Memory B cell (primary cell): Measurements from ENCODE around the gene PODXL2.
"Not testable (repeated sequence)": the region's sequence is repeated elsewhere in the genome, so short reads cannot be mapped to it uniquely, and the experiment has no call there.

ENCODE experiments used
- ATAC-seq: fragments of 150-1000 bp; cut with Tn5 transposase; 2 replicates; pipeline ENCODE4 v1.10.0; 2021; ENCODE audit warnings: low read depth, mild to moderate bottlenecking, moderate library complexity
- DNase-seq, 2 donors: peaks; one replicate each; pipeline ENCODE4 v3.0.0; 2022; ENCODE audit warnings: low spot score in 2 of 2
- H3K27ac Mint-ChIP-seq: one replicate; pipeline ENCODE4 v1.8.0; 2022; ENCODE audit warnings: mild to moderate bottlenecking, moderate library complexity, mixed read lengths
- H3K27me3 Mint-ChIP-seq: one replicate; pipeline ENCODE4 v1.8.0; 2022; ENCODE audit warnings: mixed read lengths
- H3K36me3 Mint-ChIP-seq: one replicate; pipeline ENCODE4 v1.8.0; 2022; ENCODE audit warnings: mild to moderate bottlenecking, mixed read lengths
- H3K4me1 Mint-ChIP-seq: one replicate; pipeline ENCODE4 v1.8.0; 2022; ENCODE audit warnings: mixed read lengths
- H3K4me3 Mint-ChIP-seq: one replicate; pipeline ENCODE4 v1.8.0; 2022; ENCODE audit warnings: mild to moderate bottlenecking, moderate library complexity, mixed read lengths
- H3K9me3 Mint-ChIP-seq: one replicate; pipeline ENCODE4 v1.8.0; 2022; ENCODE audit warnings: mixed read lengths

The PODXL2 gene

DNA sequence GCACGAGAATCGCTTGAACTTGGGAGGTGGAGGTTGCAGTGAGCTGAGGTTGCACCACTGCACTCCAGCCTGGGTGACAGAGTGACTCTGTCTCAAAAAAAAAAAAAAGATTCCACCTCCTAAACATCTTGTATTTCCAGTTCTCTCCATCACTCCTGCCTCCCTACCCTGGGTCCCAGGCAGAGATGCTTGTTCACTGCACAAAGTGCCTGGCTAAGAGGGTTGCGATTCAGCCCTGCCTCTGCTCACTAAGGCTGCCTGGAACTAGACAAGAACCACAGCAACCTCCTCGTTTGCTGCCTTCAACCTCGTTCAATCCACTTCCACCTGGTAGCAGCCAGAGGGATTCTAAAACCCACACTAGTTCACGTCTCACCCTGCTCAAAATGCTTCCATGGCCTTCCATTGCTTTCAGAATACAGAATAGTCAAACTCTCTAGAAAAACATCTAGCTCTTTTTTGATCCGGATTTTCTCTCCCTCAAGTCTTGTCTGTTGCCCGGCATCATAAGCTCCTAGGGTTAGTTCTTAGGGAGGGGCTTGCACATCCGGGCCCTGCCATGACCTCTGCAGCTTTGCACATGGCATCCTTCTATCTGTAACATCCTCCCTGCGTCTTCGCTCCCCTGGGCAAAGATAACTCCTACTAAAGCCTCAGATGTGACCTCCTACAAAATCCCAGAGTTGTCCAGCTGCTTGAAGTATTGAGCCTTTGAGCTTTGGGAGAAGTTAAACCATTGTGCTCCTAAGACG lies 31.8 kb upstream of the PODXL2 start:
- Mint-ChIP-seq H3K36me3 (peaks cover 2% of the 10 kb centered on the region), H3K27ac (peak overlapping the region; percentile 83), H3K4me3 (peak overlapping the region; percentile 84), H3K4me1 (peaks cover 15% of the 10 kb centered on the region), H3K27me3 (no peaks in the 10 kb centered on the region), H3K9me3 (no peaks in the 10 kb centered on the region)
- DNase-seq (no peak), ATAC-seq (no peak)

DNA sequence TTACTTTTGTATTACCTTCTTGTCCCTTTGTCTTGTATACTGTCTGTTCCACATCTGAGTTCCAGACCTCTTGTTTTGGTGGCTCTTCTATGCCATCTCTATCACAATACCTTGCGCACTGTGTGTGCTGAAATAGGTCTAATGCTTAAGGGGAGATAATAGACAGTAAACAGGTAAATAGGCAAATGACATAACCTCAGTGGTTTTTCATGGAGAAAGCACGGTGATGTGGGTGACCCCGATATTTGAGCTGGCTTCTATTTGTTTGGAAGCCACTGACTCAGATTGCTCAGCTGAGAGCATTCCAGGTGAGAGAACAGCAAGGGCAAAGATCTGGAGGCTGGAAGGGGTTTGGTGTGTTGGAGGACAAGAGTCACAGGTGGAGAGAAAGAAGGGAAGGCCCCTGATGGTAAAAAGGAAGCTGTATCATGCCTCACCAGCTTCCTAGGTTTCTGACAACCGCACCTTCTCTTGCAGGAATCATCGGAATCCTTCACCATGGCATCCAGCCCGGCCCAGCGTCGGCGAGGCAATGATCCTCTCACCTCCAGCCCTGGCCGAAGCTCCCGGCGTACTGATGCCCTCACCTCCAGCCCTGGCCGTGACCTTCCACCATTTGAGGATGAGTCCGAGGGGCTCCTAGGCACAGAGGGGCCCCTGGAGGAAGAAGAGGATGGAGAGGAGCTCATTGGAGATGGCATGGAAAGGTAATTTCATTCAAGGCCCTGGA lies 30.0 kb upstream of the PODXL2 start:
- Mint-ChIP-seq H3K4me1 (peaks cover 16% of the 10 kb centered on the region), H3K9me3 (no peaks in the 10 kb centered on the region), H3K27me3 (no peaks in the 10 kb centered on the region), H3K27ac (peak overlapping the region; percentile 83), H3K4me3 (peak overlapping the region; percentile 84), H3K36me3 (peaks cover 5% of the 10 kb centered on the region)
- DNase-seq (no peak), ATAC-seq (no peak)

- ATAC-seq (no peak), DNase-seq (no peak)
- no peak overlapping the region for H3K4me3 Mint-ChIP-seq
- H3K27me3 Mint-ChIP-seq = no peaks in the 10 kb centered on the region
- H3K9me3 Mint-ChIP-seq = no peaks in the 10 kb centered on the region
- H3K27ac Mint-ChIP-seq = no peak overlapping the region
- H3K4me1 Mint-ChIP-seq = peaks cover 18% of the 10 kb centered on the region
- H3K36me3 Mint-ChIP-seq = peaks cover 21% of the 10 kb centered on the region
Measured at GRCh38 chr3:127600749-127601456, 28.1 kb upstream of the PODXL2 start.

- DNase-seq = no peak
- no peak overlapping the region for H3K27ac Mint-ChIP-seq
- no peaks in the 10 kb centered on the region for H3K27me3 Mint-ChIP-seq
- no peaks in the 10 kb centered on the region for H3K9me3 Mint-ChIP-seq
- ATAC-seq = no peak
- peaks cover 13% of the 10 kb centered on the region for H3K4me1 Mint-ChIP-seq
- H3K4me3 Mint-ChIP-seq = no peak overlapping the region
- H3K36me3 Mint-ChIP-seq = peaks cover 50% of the 10 kb centered on the region
Measured at GRCh38 chr3:127604035-127604434, 24.9 kb upstream of the PODXL2 start.

- H3K4me3 Mint-ChIP-seq = no peak overlapping the region
- DNase-seq (no peak), ATAC-seq (no peak)
- no peaks in the 10 kb centered on the region for H3K9me3 Mint-ChIP-seq
- H3K36me3 Mint-ChIP-seq = peaks cover 52% of the 10 kb centered on the region
- peaks cover 15% of the 10 kb centered on the region for H3K4me1 Mint-ChIP-seq
- H3K27ac Mint-ChIP-seq = no peak overlapping the region
- no peaks in the 10 kb centered on the region for H3K27me3 Mint-ChIP-seq
Measured at GRCh38 chr3:127604546-127605165, 24.3 kb upstream of the PODXL2 start.

- not testable (repeated sequence) for H3K9me3 Mint-ChIP-seq, ATAC-seq, H3K27me3 Mint-ChIP-seq, DNase-seq, H3K27ac Mint-ChIP-seq, H3K4me3 Mint-ChIP-seq
- H3K36me3 Mint-ChIP-seq = peaks cover 56% of the 10 kb centered on the region
- peaks cover 18% of the 10 kb centered on the region for H3K4me1 Mint-ChIP-seq
Measured at GRCh38 chr3:127605547-127605946, 23.4 kb upstream of the PODXL2 start.

DNA sequence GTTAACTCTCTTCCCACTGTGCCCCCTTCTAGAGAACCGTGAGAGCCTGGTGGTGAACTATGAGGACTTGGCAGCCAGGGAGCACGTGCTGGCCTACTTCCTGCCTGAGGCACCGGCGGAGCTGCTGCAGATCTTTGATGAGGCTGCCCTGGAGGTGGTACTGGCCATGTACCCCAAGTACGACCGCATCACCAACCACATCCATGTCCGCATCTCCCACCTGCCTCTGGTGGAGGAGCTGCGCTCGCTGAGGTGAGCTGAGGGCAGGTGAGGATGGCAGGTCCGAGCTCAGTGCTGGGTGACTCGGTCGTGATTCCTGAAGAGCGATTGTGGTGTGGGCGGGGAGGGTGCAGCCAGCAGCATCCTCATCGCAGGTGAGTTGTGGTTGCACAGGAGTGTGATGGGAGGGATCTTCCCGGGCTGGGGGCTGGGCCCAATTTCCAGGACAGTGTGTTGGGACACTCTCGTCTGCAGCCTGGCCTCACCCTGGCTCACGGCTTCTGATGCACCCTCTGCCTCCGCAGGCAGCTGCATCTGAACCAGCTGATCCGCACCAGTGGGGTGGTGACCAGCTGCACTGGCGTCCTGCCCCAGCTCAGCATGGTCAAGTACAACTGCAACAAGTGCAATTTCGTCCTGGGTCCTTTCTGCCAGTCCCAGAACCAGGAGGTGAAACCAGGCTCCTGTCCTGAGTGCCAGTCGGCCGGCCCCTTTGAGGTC lies 22.7 kb upstream of the PODXL2 start:
- no peak for DNase-seq
- no peak for ATAC-seq
- Mint-ChIP-seq H3K9me3 (no peaks in the 10 kb centered on the region), H3K36me3 (peaks cover 63% of the 10 kb centered on the region), H3K4me1 (peaks cover 16% of the 10 kb centered on the region), H3K4me3 (no peak overlapping the region), H3K27ac (no peak overlapping the region), H3K27me3 (no peaks in the 10 kb centered on the region)

DNA sequence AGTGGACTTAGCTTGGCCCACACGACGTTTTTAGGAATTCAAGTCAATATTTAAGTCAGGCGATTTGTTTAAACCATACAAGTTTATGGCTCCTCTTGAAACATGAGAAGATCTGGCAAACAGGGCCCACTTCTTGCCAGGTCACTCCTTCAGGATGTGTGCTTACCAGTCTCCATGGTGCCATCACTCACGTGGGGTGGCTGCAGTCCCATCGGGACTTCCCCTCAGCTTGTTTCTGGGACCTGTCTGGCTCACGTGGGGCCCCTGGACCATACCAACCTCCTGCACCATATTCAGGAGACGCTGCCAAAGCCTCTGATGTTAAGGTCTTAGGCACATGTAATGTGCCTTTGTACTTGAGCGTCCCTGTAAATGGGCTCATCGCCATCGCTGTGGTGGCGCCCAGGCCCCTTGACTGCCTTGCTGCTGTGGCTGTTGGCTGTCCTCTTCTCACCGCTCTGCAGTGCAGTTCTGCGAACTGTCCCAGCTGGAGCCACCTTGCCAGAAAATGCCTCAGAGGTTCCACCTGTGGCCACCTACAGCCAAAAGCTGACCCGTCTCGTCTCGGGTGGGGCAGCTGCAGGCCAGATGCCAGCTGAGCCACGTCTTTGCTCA lies 21.9 kb upstream of the PODXL2 start:
- Mint-ChIP-seq H3K4me1 (peaks cover 13% of the 10 kb centered on the region), H3K4me3 (no peak overlapping the region), H3K27me3 (no peaks in the 10 kb centered on the region), H3K36me3 (peaks cover 63% of the 10 kb centered on the region), H3K27ac (no peak overlapping the region), H3K9me3 (no peaks in the 10 kb centered on the region)
- ATAC-seq = no peak
- DNase-seq = no peak

GRCh38 chr3:127607675-127608361 lies 21.2 kb upstream of the PODXL2 start:
- Mint-ChIP-seq H3K4me3 (no peak overlapping the region), H3K9me3 (no peaks in the 10 kb centered on the region), H3K27ac (no peak overlapping the region), H3K27me3 (no peaks in the 10 kb centered on the region), H3K36me3 (peaks cover 64% of the 10 kb centered on the region), H3K4me1 (peaks cover 13% of the 10 kb centered on the region)
- ATAC-seq (no peak), DNase-seq (no peak)

GRCh38 chr3:127608362-127608718 lies 20.6 kb upstream of the PODXL2 start:
- peaks cover 13% of the 10 kb centered on the region for H3K4me1 Mint-ChIP-seq
- no peak overlapping the region for H3K4me3 Mint-ChIP-seq
- no peaks in the 10 kb centered on the region for H3K27me3 Mint-ChIP-seq
- no peak overlapping the region for H3K27ac Mint-ChIP-seq
- peaks cover 68% of the 10 kb centered on the region for H3K36me3 Mint-ChIP-seq
- DNase-seq = no peak
- no peak for ATAC-seq
- H3K9me3 Mint-ChIP-seq = no peaks in the 10 kb centered on the region

- peaks cover 62% of the 10 kb centered on the region for H3K36me3 Mint-ChIP-seq
Measured at GRCh38 chr3:127610105-127610504, 18.9 kb upstream of the PODXL2 start.

GRCh38 chr3:127611251-127611650 lies 17.7 kb upstream of the PODXL2 start:
- ATAC-seq = no peak
- Mint-ChIP-seq H3K4me1 (peaks cover 11% of the 10 kb centered on the region), H3K36me3 (peaks cover 61% of the 10 kb centered on the region), H3K27ac (no peak overlapping the region), H3K27me3 (no peaks in the 10 kb centered on the region), H3K9me3 (no peaks in the 10 kb centered on the region), H3K4me3 (no peak overlapping the region)
- DNase-seq = no peak

More at GRCh38 chr3:127610105-127610504, 18.9 kb upstream of the PODXL2 start:
- H3K4me1 Mint-ChIP-seq = peaks cover 11% of the 10 kb centered on the region
- no peak overlapping the region for H3K27ac Mint-ChIP-seq
- peak; percentile 56 for ATAC-seq
- H3K27me3 Mint-ChIP-seq = no peaks in the 10 kb centered on the region
- H3K9me3 Mint-ChIP-seq = no peaks in the 10 kb centered on the region
- H3K4me3 Mint-ChIP-seq = no peak overlapping the region
- DNase-seq = no peak

DNA sequence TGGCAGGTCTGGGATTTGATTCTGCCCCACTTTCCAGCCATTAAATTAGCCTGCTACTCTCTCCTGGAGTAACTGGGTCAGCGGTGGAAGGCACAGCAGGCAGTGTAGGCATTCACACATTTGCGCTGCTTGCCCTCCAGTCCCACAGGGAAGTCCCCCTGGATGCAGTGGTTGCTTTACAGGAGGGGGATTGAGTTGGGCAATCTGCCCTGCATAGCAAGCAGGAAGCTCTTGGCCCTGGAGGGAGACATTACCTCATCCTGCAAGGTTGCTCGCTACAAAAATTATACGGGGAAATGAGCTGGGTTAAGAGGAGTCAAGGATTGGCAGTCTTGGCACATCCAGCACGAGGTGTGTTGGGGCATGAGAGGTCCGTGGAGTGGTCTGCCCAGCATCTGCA lies 16.0 kb upstream of the PODXL2 start:
- Mint-ChIP-seq H3K27ac (no peak overlapping the region), H3K27me3 (no peaks in the 10 kb centered on the region), H3K4me3 (no peak overlapping the region), H3K9me3 (no peaks in the 10 kb centered on the region), H3K36me3 (peaks cover 59% of the 10 kb centered on the region), H3K4me1 (peaks cover 11% of the 10 kb centered on the region)
- ATAC-seq (no peak), DNase-seq (no peak)
